Medulla oblongata (tissue), 1 donor: Measurements from ENCODE around the gene GCN1.

Source experiments
- DNase-seq: peaks from one replicate; pipeline ENCODE4 v3.0.0-alpha.2; 2015; ENCODE audit errors: extremely low spot score

GCN1 gene

GRCh38 chr12:120142231-120142877, 52.2 kb downstream of the GCN1 start:
- DNase-seq, result no peak

DNA sequence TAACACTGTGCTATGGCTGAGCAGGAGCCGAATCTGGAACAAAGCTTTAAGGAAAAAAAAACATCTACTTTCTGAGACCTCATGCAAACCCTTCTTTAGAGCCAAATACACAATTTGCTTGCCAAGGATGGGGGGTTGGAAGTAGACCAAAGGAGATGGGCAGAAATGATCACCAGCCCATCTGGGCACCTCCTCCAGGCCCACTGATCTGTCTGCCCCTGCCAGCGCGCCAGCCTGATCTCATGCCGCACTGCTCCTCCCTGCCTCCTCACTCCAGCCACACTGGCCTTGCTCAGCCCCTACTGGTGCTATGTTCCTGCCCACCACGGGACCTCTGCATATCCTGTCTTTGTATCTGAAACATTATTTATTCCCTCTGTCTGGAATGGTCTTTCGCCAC, 53.2 kb downstream of the GCN1 start:
- DNase-seq, result peak; percentile 27

GRCh38 chr12:120140603-120141002, 53.9 kb downstream of the GCN1 start:
- DNase-seq, result no peak

DNA sequence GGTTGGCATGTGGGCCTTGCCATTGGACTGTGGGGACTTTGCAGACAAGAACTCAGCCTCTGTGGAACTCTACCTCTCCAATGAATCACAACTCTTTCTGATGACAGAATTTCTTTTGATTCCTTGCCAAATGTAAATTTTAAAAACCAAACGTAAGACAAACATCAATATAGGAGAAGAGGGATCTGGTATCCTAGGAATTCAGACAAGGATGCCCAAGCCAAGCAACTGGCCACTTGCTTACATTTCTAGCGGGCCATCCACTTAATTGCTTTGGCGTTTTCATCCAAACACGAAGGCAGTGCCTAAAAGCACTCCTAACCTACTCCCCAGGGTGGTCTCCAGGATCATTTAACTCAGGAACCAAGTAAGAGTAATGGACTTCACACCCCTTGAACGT, 54.6 kb downstream of the GCN1 start:
- no peak for DNase-seq

DNA sequence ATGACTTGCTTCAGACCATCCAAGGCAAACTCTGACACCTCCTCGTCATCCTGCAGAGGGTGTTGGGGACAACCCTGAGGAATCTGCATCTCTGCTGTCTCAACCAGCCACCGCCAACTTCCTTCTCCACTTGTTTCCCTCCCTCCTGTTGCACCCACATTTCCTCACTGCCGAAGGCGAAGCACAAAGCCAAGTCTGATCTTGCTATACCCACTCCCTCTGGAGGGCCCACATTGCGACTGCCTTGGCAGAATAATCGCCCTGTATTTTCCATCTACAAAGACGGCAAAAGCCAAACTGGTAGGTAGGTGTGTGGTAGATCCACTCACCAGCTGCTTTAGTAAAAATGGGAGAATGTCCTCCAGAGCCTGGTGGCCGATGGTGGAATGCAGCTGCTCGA, 56.1 kb downstream of the GCN1 start:
- no peak for DNase-seq

GRCh38 chr12:120137833-120138232, 56.7 kb downstream of the GCN1 start:
- no peak for DNase-seq

GRCh38 chr12:120136093-120136770, 58.3 kb downstream of the GCN1 start:
- no peak for DNase-seq

DNA sequence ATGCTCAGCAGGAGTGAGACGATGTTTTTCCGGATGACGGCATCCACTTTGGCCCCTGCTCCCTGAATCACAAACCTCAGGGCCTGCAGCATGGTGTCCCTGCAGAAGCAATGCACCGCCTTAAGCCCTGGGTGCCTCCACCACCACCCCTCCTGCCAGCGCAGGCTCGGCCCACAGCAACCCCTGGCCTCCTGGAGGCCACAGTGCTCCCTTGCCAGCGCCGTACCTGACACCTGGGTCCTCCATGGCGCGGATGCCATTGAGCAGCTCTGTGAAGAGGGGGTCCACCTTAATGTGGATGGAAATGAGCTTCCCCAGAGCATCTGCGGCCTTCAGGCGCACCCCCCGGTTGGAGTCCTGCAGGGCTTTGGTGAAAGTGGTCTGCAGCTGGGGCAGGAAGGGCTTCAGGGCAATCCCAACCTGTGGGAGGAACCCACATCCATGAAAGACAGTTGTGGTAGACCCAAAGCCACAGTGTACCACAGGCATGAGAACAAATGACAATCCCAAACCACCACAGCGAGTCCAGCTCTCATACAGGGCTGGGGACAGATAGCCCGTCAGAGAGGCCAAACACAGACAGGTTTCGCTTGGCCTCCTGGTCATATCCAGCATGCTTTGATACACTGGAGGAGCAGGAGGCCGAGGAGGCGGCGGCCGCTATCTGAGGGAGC, 60.1 kb downstream of the GCN1 start:
- no peak for DNase-seq

DNA sequence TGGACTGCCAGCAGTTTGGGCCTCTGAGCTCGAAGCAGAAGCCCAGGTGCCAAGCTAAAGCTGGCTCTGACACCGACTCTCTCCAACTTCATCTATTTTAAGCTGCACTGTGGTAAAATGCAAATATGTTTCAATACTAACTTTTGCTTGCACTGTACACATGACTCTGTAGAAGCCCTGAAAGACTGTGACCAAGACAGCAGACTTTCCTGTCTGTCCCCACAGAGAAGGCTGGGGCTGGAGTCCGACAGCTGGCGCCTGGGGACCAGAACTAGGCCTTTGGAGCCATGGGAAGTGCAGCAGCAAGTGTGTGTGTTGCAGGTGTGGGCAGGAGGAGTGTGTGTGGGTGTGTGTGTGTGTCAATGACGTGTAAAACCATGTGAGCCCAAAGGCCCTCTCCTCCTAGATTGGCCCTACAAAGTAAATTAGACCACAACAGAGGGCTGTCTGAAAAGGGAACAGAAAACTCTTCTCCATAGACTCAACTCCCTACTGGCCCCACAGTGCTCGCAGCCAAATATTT, 61.6 kb downstream of the GCN1 start:
- DNase-seq, result no peak

DNA sequence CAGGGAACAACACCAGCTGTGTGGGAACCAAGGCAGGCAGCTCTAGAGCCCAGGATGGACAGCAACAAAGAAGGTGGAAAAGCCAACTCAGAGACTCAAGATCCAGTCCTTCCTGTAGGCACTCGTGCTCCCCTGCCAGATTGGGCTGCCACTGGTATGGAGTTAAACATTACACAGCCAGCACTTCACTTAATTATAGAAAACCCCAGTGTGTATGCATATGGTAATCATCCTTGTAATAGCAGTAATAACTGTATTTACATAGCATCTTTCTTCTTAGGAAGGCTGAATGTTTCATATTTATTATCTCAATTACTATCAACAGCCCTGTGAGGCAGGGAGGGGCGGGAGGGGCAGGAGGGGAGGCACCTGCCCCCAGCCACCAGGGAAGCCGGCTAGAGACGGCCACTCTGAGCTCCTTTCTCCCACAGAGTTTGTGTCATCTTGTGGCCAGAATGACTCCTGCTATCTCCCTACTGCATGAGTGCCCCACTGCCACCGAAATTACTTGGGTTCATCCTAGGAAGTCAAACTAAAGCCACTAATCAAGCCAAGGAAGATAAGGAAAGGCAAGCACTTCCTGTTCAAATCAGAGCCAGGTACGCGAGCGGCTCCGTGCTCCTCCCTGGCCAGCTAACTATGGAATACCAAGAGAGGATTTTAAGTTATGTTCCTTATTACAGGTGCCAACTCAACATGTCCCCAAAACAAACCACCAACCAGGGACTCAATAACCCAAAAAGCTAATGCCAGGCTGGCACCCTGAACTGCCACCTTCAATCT, 62.3 kb downstream of the GCN1 start:
- DNase-seq, result no peak

DNA sequence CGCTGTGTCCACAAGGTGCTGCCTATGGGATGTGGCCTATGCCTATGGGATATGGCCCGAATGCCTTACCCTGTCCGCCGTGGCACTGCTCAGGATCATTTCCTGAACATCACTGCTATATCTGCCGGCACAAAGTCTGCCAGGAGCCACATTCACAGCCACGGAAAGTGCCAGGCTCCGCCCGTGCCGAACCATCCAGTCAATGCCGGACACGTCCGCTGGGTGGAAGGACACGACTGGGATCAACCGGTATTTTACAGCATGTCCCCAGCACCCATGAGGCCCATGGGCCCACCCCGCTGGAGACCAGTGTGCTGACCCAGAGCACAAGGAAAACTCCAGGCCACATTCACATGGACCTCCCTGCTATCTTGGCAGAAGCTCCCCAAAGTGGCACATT, 63.4 kb downstream of the GCN1 start:
- no peak for DNase-seq

GRCh38 chr12:120130011-120130410, 64.5 kb downstream of the GCN1 start:
- DNase-seq, result no peak

DNA sequence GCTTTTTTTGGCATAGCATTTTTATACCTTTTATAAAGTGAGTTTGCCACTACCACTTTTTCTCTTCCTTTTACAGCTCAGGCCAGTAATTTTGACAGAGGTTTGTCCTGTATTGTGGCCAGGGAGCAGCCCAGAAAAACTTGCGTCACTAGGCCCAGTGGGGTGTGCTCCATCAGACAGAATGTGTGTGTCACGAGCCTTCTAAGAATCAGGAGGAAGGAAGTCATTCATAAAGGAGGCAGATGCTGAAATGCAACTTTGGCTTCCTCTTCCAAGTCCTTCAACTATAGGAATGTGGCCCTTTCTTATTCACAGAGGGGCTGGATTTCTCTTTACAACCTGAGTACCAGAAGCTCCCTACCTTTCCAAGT, 67.9 kb downstream of the GCN1 start:
- peak; percentile 76 for DNase-seq

DNA sequence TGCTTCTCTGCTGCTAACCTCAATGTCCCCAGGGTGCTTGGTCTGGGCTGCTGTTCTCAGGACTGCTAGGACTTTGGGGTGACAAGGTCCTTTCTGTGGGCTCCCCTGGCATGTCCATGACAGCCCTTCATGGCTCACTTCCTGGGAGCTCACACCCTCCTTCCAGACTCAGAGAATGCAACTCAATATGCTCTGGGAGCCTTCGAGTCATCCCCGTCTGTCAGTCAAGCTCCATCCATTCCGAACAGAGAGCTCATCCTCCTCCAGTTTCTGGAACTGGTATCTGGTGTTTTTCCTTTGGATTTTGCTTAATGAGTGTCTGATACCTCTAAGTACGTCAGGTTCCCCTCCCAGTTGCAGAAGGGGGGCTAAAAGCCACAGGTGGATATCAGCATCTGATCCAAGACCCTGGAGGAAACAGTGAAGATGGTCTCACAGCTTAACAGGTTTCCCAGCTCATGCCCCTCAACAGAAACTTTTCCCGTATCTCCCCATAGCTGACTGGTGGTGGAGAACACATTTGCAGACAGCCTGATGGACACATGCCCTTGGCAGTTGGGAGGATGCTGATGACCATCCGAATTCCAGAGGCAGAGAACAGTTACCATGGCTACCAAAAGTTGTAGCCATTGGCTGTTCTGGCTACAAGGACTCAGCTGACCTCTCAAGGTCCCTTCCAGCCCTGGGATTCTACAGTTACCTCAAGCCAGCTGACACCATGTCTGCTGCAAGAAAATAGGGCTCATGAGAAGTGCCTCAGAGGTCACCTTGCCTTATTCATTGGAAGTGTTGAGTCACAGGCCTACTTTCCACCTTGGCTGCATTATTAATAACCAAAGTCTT, 68.5 kb downstream of the GCN1 start:
- peak; percentile 55 for DNase-seq

GRCh38 chr12:120125029-120125428, 69.5 kb downstream of the GCN1 start:
- DNase-seq, result no peak

- DNase-seq, result no peak
Measured at GRCh38 chr12:120121766-120122293, 72.7 kb downstream of the GCN1 start.

GRCh38 chr12:120121343-120121742, 73.2 kb downstream of the GCN1 start:
- DNase-seq, result no peak

GRCh38 chr12:120119271-120119973, 75.1 kb downstream of the GCN1 start:
- DNase-seq, result peak; percentile 21

DNA sequence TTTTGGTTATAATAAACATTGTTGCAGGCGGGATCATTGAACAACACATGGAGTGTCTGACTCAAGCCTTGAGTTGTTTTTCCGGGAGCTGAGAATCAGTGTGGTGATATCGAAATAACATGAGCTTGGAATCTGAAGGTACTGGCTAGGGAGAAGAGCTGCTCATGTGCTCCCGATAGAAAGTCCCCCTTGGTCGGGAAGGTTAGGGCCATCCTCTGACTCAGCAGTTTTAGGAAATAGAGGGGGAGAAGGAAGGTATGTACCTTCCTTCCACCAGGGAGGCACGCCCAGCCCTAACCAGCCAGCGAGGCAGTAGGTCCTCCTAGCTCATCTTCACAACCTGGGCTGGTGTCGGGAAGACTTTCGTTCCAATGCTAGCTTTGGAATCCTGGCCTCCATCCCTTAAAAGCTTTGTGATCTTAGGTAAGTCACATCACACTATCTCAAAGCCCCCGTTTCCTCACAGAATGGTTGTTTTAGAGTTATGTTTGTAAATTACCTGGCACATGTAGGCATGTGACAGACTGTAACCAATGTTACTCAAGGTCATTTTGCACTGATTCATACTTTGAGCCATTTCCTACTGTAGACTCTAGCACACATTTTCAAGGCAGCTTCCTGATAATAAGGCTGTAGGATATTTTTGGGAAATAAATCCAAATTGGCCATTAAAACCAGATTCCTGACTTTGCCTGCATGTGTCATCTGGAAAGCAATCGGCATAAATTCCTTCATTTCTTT, 76.0 kb downstream of the GCN1 start:
- DNase-seq, result no peak

- DNase-seq, result no peak
Measured at GRCh38 chr12:120117961-120118320, 76.6 kb downstream of the GCN1 start.
